Measurements from ENCODE around the gene COBL. TPM values are rescaled to one million over a fixed set of nuclear protein-coding genes. Genes with fewer than 3 reads are reported as not detected.

The COBL gene
- total RNA-seq, 1 experiment from 2014 or later: 0.39 TPM

DNA sequence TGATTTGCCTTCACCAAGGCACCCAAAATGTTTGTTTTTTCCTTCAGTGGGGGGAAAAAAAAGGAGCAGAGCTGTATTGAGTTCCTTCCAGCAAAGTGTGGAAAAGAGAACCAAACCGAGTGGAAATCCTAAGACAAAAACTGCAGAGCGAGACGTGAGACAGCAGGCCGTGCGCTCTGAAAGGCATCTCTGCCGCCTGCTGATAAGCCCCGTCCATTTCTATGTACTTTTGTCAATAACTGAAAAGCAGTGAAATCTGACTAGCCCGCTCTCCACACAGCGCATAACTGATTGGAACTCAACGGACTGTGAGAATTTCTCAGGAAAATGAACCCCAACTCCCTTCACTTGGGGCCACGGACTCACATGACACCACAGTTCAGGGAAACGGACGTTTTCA, 83.2 kb downstream of the COBL start:
- ChIA-PET CTCF (no interaction called here), POLR2A (no interaction called here)
- TF ChIP-seq, protein P1, sequence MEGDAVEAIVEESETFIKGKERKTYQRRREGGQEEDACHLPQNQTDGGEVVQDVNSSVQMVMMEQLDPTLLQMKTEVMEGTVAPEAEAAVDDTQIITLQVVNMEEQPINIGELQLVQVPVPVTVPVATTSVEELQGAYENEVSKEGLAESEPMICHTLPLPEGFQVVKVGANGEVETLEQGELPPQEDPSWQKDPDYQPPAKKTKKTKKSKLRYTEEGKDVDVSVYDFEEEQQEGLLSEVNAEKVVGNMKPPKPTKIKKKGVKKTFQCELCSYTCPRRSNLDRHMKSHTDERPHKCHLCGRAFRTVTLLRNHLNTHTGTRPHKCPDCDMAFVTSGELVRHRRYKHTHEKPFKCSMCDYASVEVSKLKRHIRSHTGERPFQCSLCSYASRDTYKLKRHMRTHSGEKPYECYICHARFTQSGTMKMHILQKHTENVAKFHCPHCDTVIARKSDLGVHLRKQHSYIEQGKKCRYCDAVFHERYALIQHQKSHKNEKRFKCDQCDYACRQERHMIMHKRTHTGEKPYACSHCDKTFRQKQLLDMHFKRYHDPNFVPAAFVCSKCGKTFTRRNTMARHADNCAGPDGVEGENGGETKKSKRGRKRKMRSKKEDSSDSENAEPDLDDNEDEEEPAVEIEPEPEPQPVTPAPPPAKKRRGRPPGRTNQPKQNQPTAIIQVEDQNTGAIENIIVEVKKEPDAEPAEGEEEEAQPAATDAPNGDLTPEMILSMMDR (IDR thresholded peaks at IDR 0.05): no peak
- TF ChIP-seq REST (IDR thresholded peaks at IDR 0.05; ENCODE audit: insufficient read depth in 1 of 2, low read depth in 2 of 2, low read length in 1 of 2) (no peak), SIN3A (IDR thresholded peaks at IDR 0.05; ENCODE audit: borderline replicate concordance, insufficient read depth, low read depth, low read length) (no peak), POLR2AphosphoS5 (IDR thresholded peaks at IDR 0.05; ENCODE audit: low read depth, low read length) (no peak), TCF7L2 (IDR thresholded peaks at IDR 0.05; ENCODE audit: low read depth, low read length) (no peak)
- intact Hi-C loops (cut with micrococcal nuclease; ENCODE audit: unreplicated experiment): no loop called here
- no peak overlapping the region for H3K27ac ChIP-seq (ENCODE audit: low read length)
- no peak for DNase-seq (ENCODE audit: low read depth, low spot score)
- ATAC-seq: no peak
- in situ Hi-C loops (cut with HindIII; ENCODE audit: low pct_unique_long_range_greater_than_20kb, low sequenced_read_pairs): no loop called here
- no peaks in the 10 kb centered on the region for H3K4me1 ChIP-seq (ENCODE audit: control insufficient read depth, insufficient read depth, low read length)
- no peak overlapping the region for H3K4me3 ChIP-seq (ENCODE audit: low read depth in 2 of 2, low read length in 2 of 2)
- peaks cover 10% of the 10 kb centered on the region for H3K27me3 ChIP-seq (ENCODE audit: control insufficient read depth, insufficient read depth, low read length)
- no TSS peak for BruUV-seq (replicated peaks)
- no peaks in the 10 kb centered on the region for H3K9me3 ChIP-seq (ENCODE audit: control insufficient read depth, insufficient read depth, low read depth, low read length)
- H3K36me3 ChIP-seq (ENCODE audit: control insufficient read depth, insufficient read depth, low read length): no peaks in the 10 kb centered on the region

DNA sequence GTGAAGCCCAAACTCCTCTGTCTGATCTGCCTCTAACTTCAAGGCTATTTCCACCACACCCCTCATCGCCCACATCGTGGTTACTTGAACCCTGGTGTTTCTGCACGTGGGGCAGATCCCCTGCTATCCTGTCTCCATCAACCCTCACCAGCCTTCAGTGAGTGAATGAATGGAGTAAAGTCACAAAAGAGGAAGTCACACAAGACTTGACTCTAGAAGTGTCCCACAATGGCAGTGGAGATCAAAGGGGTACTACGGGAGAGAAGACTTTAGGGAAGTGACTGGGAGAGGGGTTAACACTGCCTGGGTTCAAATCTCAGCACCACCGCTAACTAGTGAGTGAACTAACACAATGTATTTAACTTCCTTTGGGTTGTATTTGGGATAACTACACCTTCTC, 85.9 kb downstream of the COBL start:
- CTCF ChIA-PET: no interaction called here
- H3K4me1 ChIP-seq (ENCODE audit: control insufficient read depth, insufficient read depth, low read length): no peaks in the 10 kb centered on the region
- BruUV-seq (replicated peaks): no TSS peak
- H3K27ac ChIP-seq (ENCODE audit: low read length): no peak overlapping the region
- no peak overlapping the region for H3K4me3 ChIP-seq (ENCODE audit: low read depth in 2 of 2, low read length in 2 of 2)
- no peaks in the 10 kb centered on the region for H3K9me3 ChIP-seq (ENCODE audit: control insufficient read depth, insufficient read depth, low read depth, low read length)
- intact Hi-C loops (cut with micrococcal nuclease; ENCODE audit: unreplicated experiment) (no loop called here), in situ Hi-C loops (cut with HindIII; ENCODE audit: low pct_unique_long_range_greater_than_20kb, low sequenced_read_pairs) (no loop called here)
- TF ChIP-seq REST (IDR thresholded peaks at IDR 0.05; ENCODE audit: insufficient read depth in 1 of 2, low read depth in 2 of 2, low read length in 1 of 2) (no peak), TCF7L2 (IDR thresholded peaks at IDR 0.05; ENCODE audit: low read depth, low read length) (no peak), POLR2AphosphoS5 (IDR thresholded peaks at IDR 0.05; ENCODE audit: low read depth, low read length) (no peak), SIN3A (IDR thresholded peaks at IDR 0.05; ENCODE audit: borderline replicate concordance, insufficient read depth, low read depth, low read length) (no peak)
- TF ChIP-seq, protein P1 (IDR thresholded peaks at IDR 0.05): no peak
- H3K27me3 ChIP-seq (ENCODE audit: control insufficient read depth, insufficient read depth, low read length): peaks cover 14% of the 10 kb centered on the region
- POLR2A ChIA-PET: no interaction called here
- no peaks in the 10 kb centered on the region for H3K36me3 ChIP-seq (ENCODE audit: control insufficient read depth, insufficient read depth, low read length)
- DNase-seq (ENCODE audit: low read depth, low spot score) (no peak), ATAC-seq (no peak)
